ENCODE results near the gene NCK2.

The NCK2 gene

DNA sequence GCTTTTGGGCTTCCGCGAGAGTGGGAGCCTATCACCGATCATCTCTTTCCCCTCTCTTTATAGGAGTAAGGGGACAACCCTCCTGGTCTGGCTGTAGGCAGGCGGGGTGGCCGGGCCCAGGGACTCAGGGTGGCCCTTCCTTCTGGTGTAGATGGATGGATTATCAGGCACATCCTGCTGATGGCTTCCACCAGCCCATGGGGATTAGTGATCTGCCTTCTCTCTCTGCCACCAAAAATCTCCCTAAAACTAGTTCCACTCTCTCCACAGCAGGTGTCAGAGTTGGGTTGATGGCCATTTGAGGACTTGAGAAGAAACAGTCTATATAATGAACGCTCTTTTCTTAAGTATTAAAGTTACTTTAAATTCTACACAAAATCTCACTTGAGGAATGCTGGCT lies 37.4 kb downstream of the NCK2 start:
- CTCF ChIA-PET = no interaction called here
- no peak overlapping the region for H3K4me3 ChIP-seq (ENCODE audit: low read depth, low read length)
- TF ChIP-seq, protein P1, sequence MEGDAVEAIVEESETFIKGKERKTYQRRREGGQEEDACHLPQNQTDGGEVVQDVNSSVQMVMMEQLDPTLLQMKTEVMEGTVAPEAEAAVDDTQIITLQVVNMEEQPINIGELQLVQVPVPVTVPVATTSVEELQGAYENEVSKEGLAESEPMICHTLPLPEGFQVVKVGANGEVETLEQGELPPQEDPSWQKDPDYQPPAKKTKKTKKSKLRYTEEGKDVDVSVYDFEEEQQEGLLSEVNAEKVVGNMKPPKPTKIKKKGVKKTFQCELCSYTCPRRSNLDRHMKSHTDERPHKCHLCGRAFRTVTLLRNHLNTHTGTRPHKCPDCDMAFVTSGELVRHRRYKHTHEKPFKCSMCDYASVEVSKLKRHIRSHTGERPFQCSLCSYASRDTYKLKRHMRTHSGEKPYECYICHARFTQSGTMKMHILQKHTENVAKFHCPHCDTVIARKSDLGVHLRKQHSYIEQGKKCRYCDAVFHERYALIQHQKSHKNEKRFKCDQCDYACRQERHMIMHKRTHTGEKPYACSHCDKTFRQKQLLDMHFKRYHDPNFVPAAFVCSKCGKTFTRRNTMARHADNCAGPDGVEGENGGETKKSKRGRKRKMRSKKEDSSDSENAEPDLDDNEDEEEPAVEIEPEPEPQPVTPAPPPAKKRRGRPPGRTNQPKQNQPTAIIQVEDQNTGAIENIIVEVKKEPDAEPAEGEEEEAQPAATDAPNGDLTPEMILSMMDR (IDR thresholded peaks at IDR 0.05; ENCODE audit: insufficient read depth, low read length, missing control alignments) = no peak
- DNase-seq (ENCODE audit: low read depth, low spot score) = no peak
- POLR2A ChIA-PET = no interaction called here

GRCh38 chr2:105782646-105783045 lies 37.9 kb downstream of the NCK2 start:
- ChIA-PET CTCF (interaction anchor here (1.3 kb wide), 1 partner anchor 9 kb away, joined by 3 read pairs; no protein-coding TSS in a partner anchor), POLR2A (no interaction called here)
- no peak for DNase-seq (ENCODE audit: low read depth, low spot score)
- TF ChIP-seq, protein P1 (IDR thresholded peaks at IDR 0.05; ENCODE audit: insufficient read depth, low read length, missing control alignments) = no peak
- no peak overlapping the region for H3K4me3 ChIP-seq (ENCODE audit: low read depth, low read length)

DNA sequence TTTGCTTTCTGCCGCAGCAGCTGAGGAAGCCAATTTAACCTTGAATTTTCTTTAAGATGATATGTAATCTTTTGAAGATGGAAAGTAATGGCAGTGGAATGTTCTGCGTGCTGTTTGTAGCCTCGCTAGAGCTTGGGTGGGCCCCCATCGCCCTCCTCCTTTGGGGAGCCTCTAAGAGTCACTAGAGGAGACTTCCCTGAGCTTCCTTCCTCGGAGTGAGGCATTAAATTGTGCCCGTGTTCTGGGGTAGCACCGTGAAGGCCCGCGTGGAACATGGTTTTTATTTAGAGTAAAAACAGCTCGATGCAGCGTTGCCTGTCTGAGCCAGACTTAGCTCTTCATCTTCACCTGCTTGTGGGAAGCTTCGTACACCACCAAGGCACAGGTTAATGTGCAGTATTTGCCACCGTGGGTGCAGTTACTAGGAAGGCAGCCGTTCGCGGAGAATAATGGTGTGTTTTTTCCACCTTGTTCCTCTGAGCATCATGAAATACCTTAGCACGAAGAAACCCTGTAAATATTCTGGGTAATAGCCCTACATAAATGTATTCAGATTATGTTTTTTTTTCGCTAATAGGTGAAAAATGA lies 38.5 kb downstream of the NCK2 start:
- no peak for DNase-seq (ENCODE audit: low read depth, low spot score)
- ChIA-PET POLR2A (interaction anchor here (0.7 kb wide), 1 partner anchor 321 kb away, joined by 3 read pairs; no protein-coding TSS in a partner anchor), CTCF (interaction anchor here (1.3 to 1.5 kb wide), 2 partner anchors 9 to 18 kb away, joined by 3 read pairs; no protein-coding TSS in a partner anchor)
- H3K4me3 ChIP-seq (ENCODE audit: low read depth, low read length) = no peak overlapping the region
- TF ChIP-seq, protein P1 (IDR thresholded peaks at IDR 0.05; ENCODE audit: insufficient read depth, low read length, missing control alignments) = no peak

DNA sequence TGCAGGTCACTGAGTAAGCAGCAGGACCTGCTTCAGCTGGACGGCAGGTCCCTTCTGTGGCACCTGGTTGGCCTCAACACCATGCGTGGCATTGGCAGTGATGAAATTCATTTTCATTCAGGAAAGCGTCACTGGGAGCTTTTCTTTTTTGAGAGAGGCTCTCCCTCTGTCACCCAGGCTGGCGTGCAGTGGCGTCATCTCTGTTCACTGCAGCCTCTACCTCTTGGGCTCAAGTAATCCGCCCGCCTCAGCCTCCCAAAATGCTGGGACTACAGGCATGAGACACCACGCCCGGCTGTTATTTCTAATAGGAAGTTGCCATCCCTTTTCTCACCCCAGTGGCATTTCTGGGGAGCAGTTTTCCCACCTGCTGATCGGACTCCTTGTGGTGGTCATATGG lies 39.3 kb downstream of the NCK2 start:
- TF ChIP-seq, protein P1 (IDR thresholded peaks at IDR 0.05; ENCODE audit: insufficient read depth, low read length, missing control alignments) = no peak
- CTCF ChIA-PET = interaction anchor here (1.5 kb wide), 1 partner anchor 17 kb away, joined by 3 read pairs; no protein-coding TSS in a partner anchor
- H3K4me3 ChIP-seq (ENCODE audit: low read depth, low read length) = no peak overlapping the region
- POLR2A ChIA-PET = no interaction called here
- DNase-seq (ENCODE audit: low read depth, low spot score) = no peak

- TF ChIP-seq, protein P1 (IDR thresholded peaks at IDR 0.05; ENCODE audit: insufficient read depth, low read length, missing control alignments) = no peak
- ChIA-PET CTCF (no interaction called here), POLR2A (no interaction called here)
- DNase-seq (ENCODE audit: low read depth, low spot score) = no peak
- H3K4me3 ChIP-seq (ENCODE audit: low read depth, low read length) = no peak overlapping the region
Measured at GRCh38 chr2:105784589-105784988, 39.9 kb downstream of the NCK2 start.

DNA sequence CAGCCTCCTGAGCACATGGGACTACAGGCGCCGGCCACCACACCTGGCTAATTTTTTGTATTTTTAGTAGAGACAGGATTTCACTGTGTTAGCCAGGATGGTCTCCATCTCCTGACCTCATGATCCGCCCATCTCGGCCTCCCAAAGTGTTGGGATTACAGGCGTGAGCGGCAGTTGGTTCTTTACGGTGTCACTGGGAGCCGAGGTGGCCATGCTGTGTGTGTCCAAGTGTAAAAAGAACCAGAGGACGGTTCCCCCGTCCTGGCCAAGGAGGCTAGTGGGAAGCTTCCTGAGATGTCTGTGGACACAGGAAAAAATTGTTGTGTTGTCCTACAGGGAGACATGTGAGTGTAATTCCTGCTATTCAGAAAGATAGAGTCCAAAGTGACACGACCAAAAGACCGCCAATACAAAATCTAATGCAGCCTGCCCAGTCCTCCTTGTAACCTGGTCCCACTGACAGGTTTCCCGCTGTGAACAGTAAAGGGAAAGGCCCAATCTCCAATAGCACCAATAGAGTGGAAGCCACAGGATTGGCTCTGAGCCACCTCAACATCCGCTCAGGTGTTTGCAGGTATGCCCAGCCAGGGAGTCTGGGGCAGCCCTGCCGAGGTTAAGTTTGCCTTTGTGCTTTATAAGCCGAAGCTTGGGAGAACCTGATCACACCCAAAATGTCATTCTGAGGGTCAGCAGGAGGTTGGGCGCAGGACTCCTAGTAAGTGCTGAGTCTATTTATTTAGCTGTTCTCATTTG lies 40.6 kb downstream of the NCK2 start:
- POLR2A ChIA-PET = no interaction called here
- CTCF ChIA-PET = no interaction called here
- DNase-seq (ENCODE audit: low read depth, low spot score) = no peak
- no peak overlapping the region for H3K4me3 ChIP-seq (ENCODE audit: low read depth, low read length)
- TF ChIP-seq, protein P1 (IDR thresholded peaks at IDR 0.05; ENCODE audit: insufficient read depth, low read length, missing control alignments) = no peak

Data from AG04449 (cell line).